K562 (cell line): Measurements from ENCODE around the gene RSPO1. TPM values are rescaled to one million over a fixed set of nuclear protein-coding genes. Genes with fewer than 3 reads are reported as not detected.

Experiments used
- ATAC-seq: fragments of 200-7000 bp; cut with Tn5 transposase; 3 replicates; pipeline ENCODE4 v1.9.1; 2020; ENCODE audit warnings: moderate library complexity
- BruUV-seq: library from RNA; stranded (reverse); fragments of 400-500 nt; replicated peaks from 2 replicates; lab custom pipeline; 2021; lab: Mats Ljungman, UMichigan
- CTCF ChIA-PET: fragments of 300-600 bp; formaldehyde crosslinking; extraction: SDS; loops from one replicate; lab custom pipeline; 2021; ENCODE audit warnings: low intra/inter-chr PET ratio; lab: Yijun Ruan, JAX
- POLR2A ChIA-PET: fragments of 300-600, 350-650 bp; sonication (Branson Sonifier 250); formaldehyde crosslinking; extraction: SDS; loops from one replicate; lab custom pipeline; 2021; ENCODE audit warnings: antibody characterized with exemption, inconsistent platforms; lab: Yijun Ruan, JAX
- DNase-seq, 4 experiments: peaks; one replicate each; pipeline versions ENCODE4 v3.0.0 to v3.0.0-alpha.2; 2011 to 2018; ENCODE audit warnings: low spot score in 3 of 4, mixed read lengths in 3 of 4; ENCODE audit errors: extremely low read depth in 1 of 4
- FAIRE-seq: peaks from 2 replicates; lab custom pipeline; 2011; peaks lifted over from hg19 to GRCh38; lab: Jason Lieb, UNC
- H2AFZ ChIP-seq: 2 replicates; pipeline ENCODE4 v1.6.0; 2011; ENCODE audit warnings: low read depth, low read length, control low read depth, inconsistent platforms
- H3K27ac ChIP-seq: fragments of 200-600 bp; 3 replicates; pipeline ENCODE4 v1.8.0; 2011; ENCODE audit warnings: low read depth, mild to moderate bottlenecking, control low read depth, inconsistent platforms, low read length, moderate library complexity, mixed read lengths; ENCODE audit errors: extremely low read depth
- H3K27me3 ChIP-seq, 2 experiments: fragments of 300-600 bp in 1 of 2; 2 replicates in 1 of 2; 3 replicates in 1 of 2; pipeline versions ENCODE4 v1.6.0 to v1.8.0; 2011; ENCODE audit warnings: inconsistent platforms in 2 of 2, low read length in 2 of 2, mild to moderate bottlenecking in 1 of 2, mixed read lengths in 1 of 2, moderate library complexity in 1 of 2; ENCODE audit not compliant: control insufficient read depth in 2 of 2, insufficient read depth in 2 of 2
- H3K36me3 ChIP-seq: fragments of 300-600 bp; 3 replicates; pipeline ENCODE4 v1.8.0; 2011; ENCODE audit warnings: mild to moderate bottlenecking, low read length, inconsistent platforms; ENCODE audit not compliant: control insufficient read depth, insufficient read depth
- H3K4me1 ChIP-seq, 2 experiments: fragments of 200-600 bp in 1 of 2; replicated peaks in 1 of 2; 2 replicates in 1 of 2; 3 replicates in 1 of 2; pipeline versions ENCODE4 v1.5.1 to v1.8.0; 2011; ENCODE audit warnings: inconsistent platforms in 2 of 2, low read length in 2 of 2, mild to moderate bottlenecking in 1 of 2, mixed read lengths in 1 of 2, moderate library complexity in 1 of 2; ENCODE audit not compliant: control insufficient read depth in 2 of 2, insufficient read depth in 2 of 2
- H3K4me2 ChIP-seq: 2 replicates; pipeline ENCODE4 v1.6.1; 2011; ENCODE audit warnings: low read length, control low read depth, inconsistent platforms, mixed read lengths; ENCODE audit not compliant: insufficient read depth
- H3K4me3 ChIP-seq: fragments of 200-600 bp; sonication (generic), shearing (Covaris generic); 2 replicates; pipeline ENCODE4 v1.5.1; 2016; ENCODE audit warnings: control low read depth, inconsistent platforms
- H3K79me2 ChIP-seq: fragments of 200-600 bp; 3 replicates; pipeline ENCODE4 v1.8.0; 2011; ENCODE audit warnings: low read length, inconsistent platforms; ENCODE audit not compliant: control insufficient read depth, insufficient read depth
- H3K9ac ChIP-seq, 2 experiments: 2 replicates each; pipeline versions ENCODE4 v1.6.0 to v1.6.1; 2011; ENCODE audit warnings: low read depth in 2 of 2, low read length in 2 of 2, control low read depth in 1 of 2, inconsistent platforms in 1 of 2, mild to moderate bottlenecking in 1 of 2, mixed read lengths in 1 of 2; ENCODE audit not compliant: insufficient read depth in 1 of 2
- H3K9me1 ChIP-seq: one replicate; pipeline ENCODE4 v1.6.0; 2011; ENCODE audit warnings: inconsistent platforms, mild to moderate bottlenecking, low read length, moderate library complexity; ENCODE audit not compliant: control insufficient read depth, insufficient read depth
- H3K9me3 ChIP-seq: replicated peaks from 2 replicates; pipeline ENCODE4 v1.5.1; 2011; ENCODE audit warnings: low read depth, low read length, inconsistent platforms; ENCODE audit not compliant: control insufficient read depth, insufficient read depth
- H4K20me1 ChIP-seq: replicated peaks from 2 replicates; pipeline ENCODE4 v1.6.1; 2011; ENCODE audit warnings: low read length, inconsistent platforms, mixed read lengths; ENCODE audit not compliant: control insufficient read depth, insufficient read depth
- CREB3L1 ChIP-seq: fragments of 450-650 bp; IDR thresholded peaks from 2 replicates; pipeline ENCODE4 v1.6.1; 2014; ENCODE audit warnings: low read depth, mild to moderate bottlenecking, moderate library complexity, borderline replicate concordance
- ELF4 ChIP-seq: fragments of 450-650 bp; formaldehyde crosslinking; IDR thresholded peaks from 2 replicates; pipeline ENCODE4 v1.4.0; 2022; ENCODE audit warnings: missing genetic modification characterization
- ZNF280A ChIP-seq: fragments of 450-650 bp; IDR thresholded peaks from 2 replicates; pipeline ENCODE4 v1.6.1; 2018; ENCODE audit warnings: mild to moderate bottlenecking, low read depth; ENCODE audit not compliant: partially characterized antibody
- ZNF561 ChIP-seq: fragments of 450-650 bp; formaldehyde crosslinking; conservative IDR thresholded peaks from 2 replicates; pipeline ENCODE4 v1.4.0; 2020; ENCODE audit warnings: mild to moderate bottlenecking, moderate library complexity
- WGBS: fragments of 100-300 bp; shearing (Covaris generic); methylation state at CpG from one replicate; pipeline ENCODE4 v1.1.6; 2016; ENCODE audit warnings: low coverage, mixed read lengths; ENCODE audit not compliant: insufficient coverage; ENCODE audit errors: missing lambda C conversion rate; 5-methylcytosine and 5-hydroxymethylcytosine counted together
- in situ Hi-C: fragments of 300-500 bp; cut with MboI; formaldehyde crosslinking; loops from 4 replicates; pipeline ENCODE4 v1.15.0; 2018; ENCODE audit warnings: inconsistent platforms, mixed read lengths
- intact Hi-C: fragments of 100-400 bp; cut with micrococcal nuclease; formaldehyde crosslinking; loops from 2 replicates; pipeline ENCODE4 v1.14.2; 2022
- polyA plus RNA-seq, 8 experiments: library from polyadenylated mRNA; depleted of rRNA in 4 of 8; stranded (reverse) in 5 of 8; unstranded in 3 of 8; fragments of >200 nt; fragmentation: Nextera tagmentation in 2 of 8; fragmentation: Illumina TruSeq in 1 of 8; extraction: Ambion mirVana in 2 of 8; extraction: Trizol in 1 of 8; gene quantifications; 2 replicates each; pipeline versions ENCODE4 v1.2.1 to v1.2.3, GENCODE V29; 2011 to 2014; ENCODE audit warnings: inconsistent platforms in 1 of 8, missing spikeins in 1 of 8
- total RNA-seq, 7 experiments: library from RNA; depleted of rRNA in 6 of 7; stranded (reverse); fragments of >200 nt in 6 of 7; fragmentation: Illumina TruSeq in 2 of 7; extraction: Trizol in 2 of 7; gene quantifications; 2 replicates each; pipeline versions ENCODE4 v1.2.1 to v1.2.3, GENCODE V29; 2011 to 2021; ENCODE audit warnings: low replicate concordance in 1 of 7
- TF ChIP-seq, protein P1 (sequence below): fragments of 450-650 bp; IDR thresholded peaks from 2 replicates; pipeline ENCODE4 v1.6.1; 2016; ENCODE audit warnings: mild to moderate bottlenecking, moderate library complexity

RSPO1 gene
- total and polyA plus RNA-seq, 9 of the 15 experiments (the other 6 are each of a cell fraction or from before 2014, with no cell fraction given), result not detected

- no TSS peak for BruUV-seq
- Histone ChIP-seq H3K27me3 (peaks cover 7 to 15% of the 10 kb centered on the region in 2 experiments; a peak in 4 of 5 replicates), H3K4me3 (peak within 1 kb of the TSS; percentile 76), H3K9me3 (no peaks in the 10 kb centered on the region), H2AFZ (peak within 1 kb of the TSS; percentile 99), H3K9ac (peak within 1 kb of the TSS; percentile 97), H4K20me1 (peaks cover 3% of the 10 kb centered on the region), H3K27ac (peak within 1 kb of the TSS; percentile 84), H3K4me2 (peak within 1 kb of the TSS; percentile 97), H3K9me1 (no peaks in the 10 kb centered on the region), H3K79me2 (peaks cover 44% of the 10 kb centered on the region), H3K4me1 (peaks cover 2 to 14% of the 10 kb centered on the region in 2 experiments; a peak in 3 of 5 replicates), H3K36me3 (peaks cover 34% of the 10 kb centered on the region)
- ChIA-PET CTCF (interaction anchor here (0.9 kb wide), 1 partner anchor 140 kb away, joined by 4 read pairs; no protein-coding TSS in a partner anchor), POLR2A (interaction anchor here (0.6 to 1.5 kb wide), 17 partner anchors 10 to 570 kb away, joined by 3 to 10 read pairs (median 4); partner anchors contain the start of gene CDCA8)
- in situ Hi-C loops, result no loop called here
- FAIRE-seq (peak; percentile 96), ATAC-seq (peak; percentile 99), DNase-seq (peak; percentile 98 to 100 (median 100))
- intact Hi-C loops, result no loop called here
- WGBS, result under 1% methylated on average over 49 of the region's 51 CpGs
- TF ChIP-seq, protein P1, sequence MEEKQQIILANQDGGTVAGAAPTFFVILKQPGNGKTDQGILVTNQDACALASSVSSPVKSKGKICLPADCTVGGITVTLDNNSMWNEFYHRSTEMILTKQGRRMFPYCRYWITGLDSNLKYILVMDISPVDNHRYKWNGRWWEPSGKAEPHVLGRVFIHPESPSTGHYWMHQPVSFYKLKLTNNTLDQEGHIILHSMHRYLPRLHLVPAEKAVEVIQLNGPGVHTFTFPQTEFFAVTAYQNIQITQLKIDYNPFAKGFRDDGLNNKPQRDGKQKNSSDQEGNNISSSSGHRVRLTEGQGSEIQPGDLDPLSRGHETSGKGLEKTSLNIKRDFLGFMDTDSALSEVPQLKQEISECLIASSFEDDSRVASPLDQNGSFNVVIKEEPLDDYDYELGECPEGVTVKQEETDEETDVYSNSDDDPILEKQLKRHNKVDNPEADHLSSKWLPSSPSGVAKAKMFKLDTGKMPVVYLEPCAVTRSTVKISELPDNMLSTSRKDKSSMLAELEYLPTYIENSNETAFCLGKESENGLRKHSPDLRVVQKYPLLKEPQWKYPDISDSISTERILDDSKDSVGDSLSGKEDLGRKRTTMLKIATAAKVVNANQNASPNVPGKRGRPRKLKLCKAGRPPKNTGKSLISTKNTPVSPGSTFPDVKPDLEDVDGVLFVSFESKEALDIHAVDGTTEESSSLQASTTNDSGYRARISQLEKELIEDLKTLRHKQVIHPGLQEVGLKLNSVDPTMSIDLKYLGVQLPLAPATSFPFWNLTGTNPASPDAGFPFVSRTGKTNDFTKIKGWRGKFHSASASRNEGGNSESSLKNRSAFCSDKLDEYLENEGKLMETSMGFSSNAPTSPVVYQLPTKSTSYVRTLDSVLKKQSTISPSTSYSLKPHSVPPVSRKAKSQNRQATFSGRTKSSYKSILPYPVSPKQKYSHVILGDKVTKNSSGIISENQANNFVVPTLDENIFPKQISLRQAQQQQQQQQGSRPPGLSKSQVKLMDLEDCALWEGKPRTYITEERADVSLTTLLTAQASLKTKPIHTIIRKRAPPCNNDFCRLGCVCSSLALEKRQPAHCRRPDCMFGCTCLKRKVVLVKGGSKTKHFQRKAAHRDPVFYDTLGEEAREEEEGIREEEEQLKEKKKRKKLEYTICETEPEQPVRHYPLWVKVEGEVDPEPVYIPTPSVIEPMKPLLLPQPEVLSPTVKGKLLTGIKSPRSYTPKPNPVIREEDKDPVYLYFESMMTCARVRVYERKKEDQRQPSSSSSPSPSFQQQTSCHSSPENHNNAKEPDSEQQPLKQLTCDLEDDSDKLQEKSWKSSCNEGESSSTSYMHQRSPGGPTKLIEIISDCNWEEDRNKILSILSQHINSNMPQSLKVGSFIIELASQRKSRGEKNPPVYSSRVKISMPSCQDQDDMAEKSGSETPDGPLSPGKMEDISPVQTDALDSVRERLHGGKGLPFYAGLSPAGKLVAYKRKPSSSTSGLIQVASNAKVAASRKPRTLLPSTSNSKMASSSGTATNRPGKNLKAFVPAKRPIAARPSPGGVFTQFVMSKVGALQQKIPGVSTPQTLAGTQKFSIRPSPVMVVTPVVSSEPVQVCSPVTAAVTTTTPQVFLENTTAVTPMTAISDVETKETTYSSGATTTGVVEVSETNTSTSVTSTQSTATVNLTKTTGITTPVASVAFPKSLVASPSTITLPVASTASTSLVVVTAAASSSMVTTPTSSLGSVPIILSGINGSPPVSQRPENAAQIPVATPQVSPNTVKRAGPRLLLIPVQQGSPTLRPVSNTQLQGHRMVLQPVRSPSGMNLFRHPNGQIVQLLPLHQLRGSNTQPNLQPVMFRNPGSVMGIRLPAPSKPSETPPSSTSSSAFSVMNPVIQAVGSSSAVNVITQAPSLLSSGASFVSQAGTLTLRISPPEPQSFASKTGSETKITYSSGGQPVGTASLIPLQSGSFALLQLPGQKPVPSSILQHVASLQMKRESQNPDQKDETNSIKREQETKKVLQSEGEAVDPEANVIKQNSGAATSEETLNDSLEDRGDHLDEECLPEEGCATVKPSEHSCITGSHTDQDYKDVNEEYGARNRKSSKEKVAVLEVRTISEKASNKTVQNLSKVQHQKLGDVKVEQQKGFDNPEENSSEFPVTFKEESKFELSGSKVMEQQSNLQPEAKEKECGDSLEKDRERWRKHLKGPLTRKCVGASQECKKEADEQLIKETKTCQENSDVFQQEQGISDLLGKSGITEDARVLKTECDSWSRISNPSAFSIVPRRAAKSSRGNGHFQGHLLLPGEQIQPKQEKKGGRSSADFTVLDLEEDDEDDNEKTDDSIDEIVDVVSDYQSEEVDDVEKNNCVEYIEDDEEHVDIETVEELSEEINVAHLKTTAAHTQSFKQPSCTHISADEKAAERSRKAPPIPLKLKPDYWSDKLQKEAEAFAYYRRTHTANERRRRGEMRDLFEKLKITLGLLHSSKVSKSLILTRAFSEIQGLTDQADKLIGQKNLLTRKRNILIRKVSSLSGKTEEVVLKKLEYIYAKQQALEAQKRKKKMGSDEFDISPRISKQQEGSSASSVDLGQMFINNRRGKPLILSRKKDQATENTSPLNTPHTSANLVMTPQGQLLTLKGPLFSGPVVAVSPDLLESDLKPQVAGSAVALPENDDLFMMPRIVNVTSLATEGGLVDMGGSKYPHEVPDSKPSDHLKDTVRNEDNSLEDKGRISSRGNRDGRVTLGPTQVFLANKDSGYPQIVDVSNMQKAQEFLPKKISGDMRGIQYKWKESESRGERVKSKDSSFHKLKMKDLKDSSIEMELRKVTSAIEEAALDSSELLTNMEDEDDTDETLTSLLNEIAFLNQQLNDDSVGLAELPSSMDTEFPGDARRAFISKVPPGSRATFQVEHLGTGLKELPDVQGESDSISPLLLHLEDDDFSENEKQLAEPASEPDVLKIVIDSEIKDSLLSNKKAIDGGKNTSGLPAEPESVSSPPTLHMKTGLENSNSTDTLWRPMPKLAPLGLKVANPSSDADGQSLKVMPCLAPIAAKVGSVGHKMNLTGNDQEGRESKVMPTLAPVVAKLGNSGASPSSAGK, result peak; percentile 71
- TF ChIP-seq ZNF280A, result peak; percentile 11
- no peak for TF ChIP-seq ZNF561
- 0 out of 2 replicates have a peak, but pooled peaks have one; percentile 10 for TF ChIP-seq ELF4 (CRISPR knock-in tag)
- TF ChIP-seq CREB3L1, result peak; percentile 94
Measured at GRCh38 chr1:37595440-37596181, 39.1 kb downstream of the RSPO1 start, which contains the start of gene GNL2. GNL2 (minus strand) TSS chr1:37595937; CDS start chr1:37595822, 115 bp downstream.
